Endothelial cell (in vitro differentiated cells): ENCODE results near the gene CCL17. TPM values are rescaled to one million over a fixed set of nuclear protein-coding genes. Genes with fewer than 3 reads are reported as not detected.

ENCODE experiments used
- DNase-seq: peaks from one replicate; pipeline ENCODE4 v3.0.0; 2021; ENCODE audit warnings: low spot score
- H3K27ac Mint-ChIP-seq: one replicate; pipeline ENCODE4 v1.8.0; 2021; ENCODE audit warnings: mixed read lengths, inconsistent platforms; ENCODE audit not compliant: unreplicated experiment
- H3K27me3 Mint-ChIP-seq: one replicate; pipeline ENCODE4 v1.8.0; 2021; ENCODE audit warnings: mild to moderate bottlenecking, moderate library complexity, mixed read lengths, inconsistent platforms; ENCODE audit not compliant: unreplicated experiment
- H3K36me3 Mint-ChIP-seq: one replicate; pipeline ENCODE4 v1.8.0; 2021; ENCODE audit warnings: mild to moderate bottlenecking, low read depth, mixed read lengths, inconsistent platforms; ENCODE audit not compliant: unreplicated experiment
- H3K4me1 Mint-ChIP-seq: one replicate; pipeline ENCODE4 v1.8.0; 2021; ENCODE audit warnings: mild to moderate bottlenecking, mixed read lengths, inconsistent platforms; ENCODE audit not compliant: unreplicated experiment
- H3K4me3 Mint-ChIP-seq: one replicate; pipeline ENCODE4 v1.8.0; 2021; ENCODE audit warnings: mild to moderate bottlenecking, mixed read lengths, inconsistent platforms; ENCODE audit not compliant: unreplicated experiment
- H3K9me3 Mint-ChIP-seq: one replicate; pipeline ENCODE4 v1.8.0; 2021; ENCODE audit warnings: mixed read lengths, inconsistent platforms; ENCODE audit not compliant: unreplicated experiment
- total RNA-seq: library from RNA; stranded (reverse); fragmentation: NEBNext Ultra II Directional; extraction: Animal tissue kit (Norgen Biotek cat#: 25700); gene quantifications from one replicate; pipeline ENCODE4 v1.2.1, GENCODE V29; 2021; ENCODE audit not compliant: unreplicated experiment
- TF ChIP-seq, protein P1 (sequence below): fragments of 200-600 bp; sonication (generic); IDR thresholded peaks from one replicate; pipeline ENCODE4 v1.5.0; 2021; ENCODE audit warnings: antibody characterized with exemption; ENCODE audit not compliant: unreplicated experiment

Gene CCL17
- total RNA-seq, 1 donor from 2014 or later, result not detected

DNA sequence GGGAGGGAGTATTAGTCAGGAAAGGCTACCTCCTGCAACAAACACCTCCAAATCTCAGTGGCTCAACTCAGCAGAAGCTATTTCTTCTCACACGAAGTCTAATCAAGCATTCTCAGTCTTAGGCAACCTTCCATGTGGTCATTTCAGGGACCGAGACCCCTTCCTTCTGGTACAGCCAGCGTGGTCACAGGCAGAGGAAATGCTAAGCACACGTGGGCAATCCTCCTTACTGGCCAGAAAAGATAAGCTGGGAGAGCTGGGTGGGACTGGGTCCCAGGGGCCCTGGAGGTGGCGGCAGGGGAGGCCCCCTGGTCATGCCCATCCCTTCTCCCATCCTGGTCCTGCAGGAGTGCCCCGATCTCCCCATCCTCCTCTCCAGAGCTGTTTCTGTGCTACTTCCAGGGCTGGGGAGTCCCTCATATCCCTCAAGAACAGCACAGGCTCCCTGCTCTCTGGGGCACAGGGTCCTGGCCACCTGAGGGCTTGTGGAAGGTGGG lies 38.0 kb upstream of the CCL17 start:
- no peak for DNase-seq
- peaks cover 16% of the 10 kb centered on the region for H3K4me1 Mint-ChIP-seq
- no peak overlapping the region for H3K27ac Mint-ChIP-seq
- no peaks in the 10 kb centered on the region for H3K36me3 Mint-ChIP-seq
- no peak overlapping the region for H3K4me3 Mint-ChIP-seq
- H3K9me3 Mint-ChIP-seq, result no peaks in the 10 kb centered on the region
- peaks cover 8% of the 10 kb centered on the region for H3K27me3 Mint-ChIP-seq
- TF ChIP-seq, protein P1, sequence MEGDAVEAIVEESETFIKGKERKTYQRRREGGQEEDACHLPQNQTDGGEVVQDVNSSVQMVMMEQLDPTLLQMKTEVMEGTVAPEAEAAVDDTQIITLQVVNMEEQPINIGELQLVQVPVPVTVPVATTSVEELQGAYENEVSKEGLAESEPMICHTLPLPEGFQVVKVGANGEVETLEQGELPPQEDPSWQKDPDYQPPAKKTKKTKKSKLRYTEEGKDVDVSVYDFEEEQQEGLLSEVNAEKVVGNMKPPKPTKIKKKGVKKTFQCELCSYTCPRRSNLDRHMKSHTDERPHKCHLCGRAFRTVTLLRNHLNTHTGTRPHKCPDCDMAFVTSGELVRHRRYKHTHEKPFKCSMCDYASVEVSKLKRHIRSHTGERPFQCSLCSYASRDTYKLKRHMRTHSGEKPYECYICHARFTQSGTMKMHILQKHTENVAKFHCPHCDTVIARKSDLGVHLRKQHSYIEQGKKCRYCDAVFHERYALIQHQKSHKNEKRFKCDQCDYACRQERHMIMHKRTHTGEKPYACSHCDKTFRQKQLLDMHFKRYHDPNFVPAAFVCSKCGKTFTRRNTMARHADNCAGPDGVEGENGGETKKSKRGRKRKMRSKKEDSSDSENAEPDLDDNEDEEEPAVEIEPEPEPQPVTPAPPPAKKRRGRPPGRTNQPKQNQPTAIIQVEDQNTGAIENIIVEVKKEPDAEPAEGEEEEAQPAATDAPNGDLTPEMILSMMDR, result no peak

DNA sequence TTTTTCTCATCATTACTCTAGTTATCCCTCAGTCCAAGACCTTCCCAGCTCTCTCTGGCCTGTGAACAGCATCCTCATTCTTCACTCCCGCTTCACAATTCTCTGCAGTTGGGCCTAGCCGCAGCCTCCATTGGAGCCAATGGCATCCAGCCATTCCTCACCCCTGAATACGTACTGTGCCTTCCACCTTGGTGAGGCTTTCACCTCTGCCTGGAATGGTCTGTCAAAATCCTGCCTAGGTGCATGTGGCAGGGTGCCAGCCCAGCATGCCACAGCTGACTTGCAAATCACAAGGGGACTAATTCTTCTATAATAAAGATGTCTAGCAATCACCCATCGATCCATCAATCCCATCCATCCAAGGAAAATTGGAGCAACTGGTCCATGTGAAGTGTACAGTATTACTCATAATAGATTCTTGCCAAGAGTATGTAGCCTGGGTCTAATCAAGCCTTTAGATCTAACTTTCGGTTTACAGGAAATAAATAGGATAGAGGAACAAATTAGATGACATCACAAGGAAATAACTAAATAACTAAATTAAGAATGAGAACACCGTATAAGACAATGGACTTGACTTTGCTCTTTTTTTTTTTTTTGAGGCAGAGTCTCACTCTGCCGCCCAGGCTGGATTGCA lies 37.3 kb upstream of the CCL17 start:
- TF ChIP-seq, protein P1, result no peak
- H3K4me3 Mint-ChIP-seq, result no peak overlapping the region
- no peak for DNase-seq
- H3K4me1 Mint-ChIP-seq, result peaks cover 16% of the 10 kb centered on the region
- no peak overlapping the region for H3K27ac Mint-ChIP-seq
- H3K9me3 Mint-ChIP-seq, result no peaks in the 10 kb centered on the region
- H3K36me3 Mint-ChIP-seq, result no peaks in the 10 kb centered on the region
- H3K27me3 Mint-ChIP-seq, result peaks cover 6% of the 10 kb centered on the region

DNA sequence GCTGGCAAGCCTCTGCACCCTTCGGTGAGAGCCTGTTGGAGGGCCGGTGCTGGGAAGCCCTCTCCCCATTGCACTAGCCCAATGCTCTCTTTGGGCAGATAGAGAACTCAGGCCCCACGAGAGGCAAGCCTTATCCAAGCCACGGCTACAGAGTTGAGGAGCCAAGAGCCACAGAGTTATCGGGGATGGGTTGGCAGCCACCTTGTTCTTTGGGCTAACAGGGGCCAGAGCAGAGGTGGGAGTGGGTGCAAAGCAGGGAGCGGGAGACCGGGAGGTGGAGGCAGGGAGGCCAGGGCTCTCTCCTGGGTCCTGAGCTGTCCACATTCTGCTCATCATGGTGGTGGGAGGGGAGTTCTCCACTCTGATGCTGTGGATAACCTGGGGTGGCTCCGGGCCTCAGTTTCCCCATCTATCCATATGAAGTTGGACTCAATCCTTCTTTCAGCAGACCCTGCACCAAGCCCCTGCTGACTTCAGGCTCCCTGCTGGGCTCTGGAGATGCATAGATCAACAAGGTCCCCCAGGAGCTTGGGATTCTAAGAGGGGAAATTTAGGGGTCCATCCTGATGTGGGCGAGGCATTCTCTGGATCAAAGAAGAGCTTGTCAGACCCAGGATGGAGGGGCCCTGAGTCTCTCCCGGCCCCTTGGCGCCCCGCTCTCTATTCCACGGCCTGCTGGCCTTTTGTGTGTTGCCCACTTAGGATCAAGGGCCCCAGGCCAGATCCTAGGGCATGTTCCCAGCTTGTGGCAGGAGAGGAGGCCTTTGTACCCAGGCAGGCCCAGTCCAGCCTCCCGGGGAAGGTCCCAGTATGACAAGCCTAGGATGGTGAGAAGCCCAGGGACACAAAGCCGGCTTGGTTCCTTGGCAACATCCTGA lies 32.8 kb upstream of the CCL17 start:
- no peak for DNase-seq
- Mint-ChIP-seq H3K9me3 (no peaks in the 10 kb centered on the region), H3K4me1 (peaks cover 14% of the 10 kb centered on the region)

DNA sequence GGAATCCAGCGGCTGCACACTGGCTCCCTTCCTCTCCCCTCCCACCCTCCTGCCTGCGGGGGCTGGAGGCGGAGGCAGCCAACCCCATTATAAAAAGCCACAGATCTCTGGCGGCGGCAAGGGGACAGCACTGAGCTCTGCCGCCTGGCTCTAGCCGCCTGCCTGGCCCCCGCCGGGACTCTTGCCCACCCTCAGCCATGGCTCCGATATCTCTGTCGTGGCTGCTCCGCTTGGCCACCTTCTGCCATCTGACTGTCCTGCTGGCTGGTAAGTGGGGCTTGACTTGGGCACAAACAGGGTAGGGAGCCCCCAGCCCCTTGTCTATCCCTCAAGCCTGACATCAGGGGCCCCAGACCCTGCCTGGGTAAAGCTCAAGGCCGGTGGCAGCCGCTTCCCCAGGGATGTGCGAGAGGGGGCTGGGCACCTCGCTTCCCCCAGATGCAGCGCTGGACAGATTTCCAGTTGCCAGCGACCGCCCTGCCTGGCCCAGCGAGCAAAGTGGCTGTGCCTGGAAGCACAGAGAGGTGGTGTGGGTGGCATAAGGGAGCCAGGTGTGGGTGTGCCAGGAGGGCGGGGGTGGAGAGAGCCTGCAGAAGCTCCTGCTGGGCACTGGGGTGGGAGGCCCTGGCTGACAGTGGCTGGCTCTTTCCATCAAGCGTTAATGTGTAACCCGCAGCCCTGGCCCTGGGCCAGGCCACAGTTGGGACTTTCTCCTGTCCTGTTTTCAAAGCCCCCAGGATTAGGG lies 32.0 kb upstream of the CCL17 start, which contains the start of gene CX3CL1:
Gene CX3CL1 (plus strand): TSS at position 119 of the 745 bp plus-strand sequence. CDS start 79 bp downstream, at position 198.
- H3K4me3 Mint-ChIP-seq, result no peak within 1 kb of the TSS
- H3K9me3 Mint-ChIP-seq, result no peaks in the 10 kb centered on the region
- peaks cover 7% of the 10 kb centered on the region for H3K4me1 Mint-ChIP-seq
- peak; percentile 56 for DNase-seq
- H3K36me3 Mint-ChIP-seq, result no peaks in the 10 kb centered on the region
- peaks cover 3% of the 10 kb centered on the region for H3K27me3 Mint-ChIP-seq
- TF ChIP-seq, protein P1, result no peak
- no peak within 1 kb of the TSS for H3K27ac Mint-ChIP-seq

More for the DNA sequence above, 32.8 kb upstream of the CCL17 start:
- TF ChIP-seq, protein P1, result no peak
- Mint-ChIP-seq H3K36me3 (no peaks in the 10 kb centered on the region), H3K27ac (no peak overlapping the region), H3K27me3 (peaks cover 3% of the 10 kb centered on the region), H3K4me3 (no peak overlapping the region)
